ENCODE results near the gene PREB. TPM values are rescaled to one million over a fixed set of nuclear protein-coding genes. Genes with fewer than 3 reads are reported as not detected.

Gene PREB
- total and polyA plus RNA-seq, 4 donors: 24.9 to 48.1 (median 44.2) TPM

DNA sequence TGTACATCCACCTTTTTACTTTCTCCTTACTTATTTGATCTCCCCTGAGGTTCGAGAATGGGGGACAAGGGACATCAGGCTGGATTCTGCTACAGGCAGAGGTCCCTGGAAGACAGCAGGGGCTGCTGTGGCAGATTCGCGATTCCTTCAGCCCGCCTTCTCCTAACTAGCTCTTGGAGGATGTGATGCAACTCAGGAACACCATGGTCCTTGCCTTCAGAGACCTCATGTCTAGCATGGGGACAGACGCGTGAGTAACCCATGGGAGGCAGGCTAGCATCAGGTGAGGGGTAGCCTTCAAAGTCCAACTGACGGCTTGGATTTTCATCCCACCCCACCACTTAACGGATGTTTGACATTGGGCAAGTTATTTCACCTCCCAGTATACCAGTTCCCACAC, 13.5 kb upstream of the PREB start:
- H3K4me1 ChIP-seq (ENCODE audit: control insufficient read depth in 1 of 2, insufficient read depth in 2 of 2, low read length in 2 of 2): no peaks in the 10 kb centered on the region
- intact Hi-C loops (cut with DNase I): no loop called here
- ATAC-seq (ENCODE audit: low FRiP score): no peak
- peak in 1 of 2 donors; percentile 23 for DNase-seq
- H3K27ac ChIP-seq (ENCODE audit: low read depth in 1 of 2, low read length in 2 of 2): no peak overlapping the region
- no peaks in the 10 kb centered on the region for H3K9me3 ChIP-seq (ENCODE audit: control insufficient read depth, low read length)
- H3K36me3 ChIP-seq (ENCODE audit: control insufficient read depth in 1 of 2, insufficient read depth in 2 of 2, low read length in 1 of 2): no peaks in the 10 kb centered on the region
- no peak overlapping the region for H3K4me3 ChIP-seq (ENCODE audit: low read length in 2 of 2)
- no peaks in the 10 kb centered on the region for H3K27me3 ChIP-seq (ENCODE audit: control insufficient read depth in 1 of 2, insufficient read depth in 2 of 2, low read length in 1 of 2)
- WGBS, 2 donors: 91 to 92% methylated on average over 8 of the region's 8 CpGs

DNA sequence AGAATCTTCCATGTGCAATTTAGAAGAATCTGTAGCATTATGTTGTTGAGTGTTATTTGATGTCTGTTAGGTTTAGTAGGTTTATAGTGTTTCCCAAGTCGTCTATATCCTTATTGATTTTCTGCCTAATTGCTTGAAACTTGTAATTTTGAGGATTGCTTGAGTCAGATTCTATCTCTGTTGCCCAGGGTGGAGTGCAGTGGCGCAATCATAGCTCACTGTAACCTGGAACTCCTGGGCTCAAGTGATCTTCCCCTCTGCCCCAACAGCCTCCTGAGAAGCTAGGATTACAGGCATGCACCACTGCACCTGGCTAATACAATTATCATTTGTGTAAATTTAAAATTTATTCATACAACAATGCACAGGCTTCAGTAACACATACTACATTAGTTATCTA, 11.2 kb upstream of the PREB start:
- ATAC-seq (ENCODE audit: low FRiP score) (no peak), DNase-seq (no peak)
- Histone ChIP-seq H3K4me3 (ENCODE audit: low read length in 2 of 2) (no peak overlapping the region), H3K4me1 (ENCODE audit: control insufficient read depth in 1 of 2, insufficient read depth in 2 of 2, low read length in 2 of 2) (no peaks in the 10 kb centered on the region), H3K9me3 (ENCODE audit: control insufficient read depth, low read length) (no peaks in the 10 kb centered on the region), H3K36me3 (ENCODE audit: control insufficient read depth in 1 of 2, insufficient read depth in 2 of 2, low read length in 1 of 2) (no peaks in the 10 kb centered on the region), H3K27me3 (ENCODE audit: control insufficient read depth in 1 of 2, insufficient read depth in 2 of 2, low read length in 1 of 2) (no peaks in the 10 kb centered on the region), H3K27ac (ENCODE audit: low read depth in 1 of 2, low read length in 2 of 2) (no peak overlapping the region)
- WGBS, 2 donors: 80 to 84% methylated on average over 2 of the region's 2 CpGs
- intact Hi-C loops (cut with DNase I): no loop called here

DNA sequence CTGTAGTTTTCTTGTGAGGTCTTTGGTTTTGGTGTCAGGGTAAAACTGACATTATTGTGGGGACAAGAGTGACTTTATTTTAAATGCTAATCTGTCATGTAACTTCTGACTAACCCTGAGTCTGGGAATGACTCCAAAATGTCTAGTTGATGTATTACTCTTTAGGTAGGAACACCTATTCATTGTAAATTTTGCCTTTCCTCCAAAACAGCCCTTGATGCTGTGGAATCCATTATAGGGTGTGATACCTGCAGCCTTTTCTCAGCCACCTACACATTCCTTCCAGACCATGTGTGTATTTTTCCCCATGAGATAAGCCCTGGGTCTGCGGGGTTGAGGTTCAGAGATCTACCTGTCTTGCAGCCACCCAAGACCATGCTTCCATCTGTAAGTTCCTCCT, 8.8 kb upstream of the PREB start:
- Histone ChIP-seq H3K36me3 (ENCODE audit: control insufficient read depth in 1 of 2, insufficient read depth in 2 of 2, low read length in 1 of 2) (no peaks in the 10 kb centered on the region), H3K27ac (ENCODE audit: low read depth in 1 of 2, low read length in 2 of 2) (no peak overlapping the region), H3K4me1 (ENCODE audit: control insufficient read depth in 1 of 2, insufficient read depth in 2 of 2, low read length in 2 of 2) (no peaks in the 10 kb centered on the region), H3K9me3 (ENCODE audit: control insufficient read depth, low read length) (no peaks in the 10 kb centered on the region), H3K27me3 (ENCODE audit: control insufficient read depth in 1 of 2, insufficient read depth in 2 of 2, low read length in 1 of 2) (no peaks in the 10 kb centered on the region), H3K4me3 (ENCODE audit: low read length in 2 of 2) (no peak overlapping the region)
- ATAC-seq (ENCODE audit: low FRiP score) (no peak), DNase-seq (no peak)
- 80 to 89% methylated on average over 1 of the region's 1 CpG for WGBS, 2 donors
- intact Hi-C loops (cut with DNase I): no loop called here

DNA sequence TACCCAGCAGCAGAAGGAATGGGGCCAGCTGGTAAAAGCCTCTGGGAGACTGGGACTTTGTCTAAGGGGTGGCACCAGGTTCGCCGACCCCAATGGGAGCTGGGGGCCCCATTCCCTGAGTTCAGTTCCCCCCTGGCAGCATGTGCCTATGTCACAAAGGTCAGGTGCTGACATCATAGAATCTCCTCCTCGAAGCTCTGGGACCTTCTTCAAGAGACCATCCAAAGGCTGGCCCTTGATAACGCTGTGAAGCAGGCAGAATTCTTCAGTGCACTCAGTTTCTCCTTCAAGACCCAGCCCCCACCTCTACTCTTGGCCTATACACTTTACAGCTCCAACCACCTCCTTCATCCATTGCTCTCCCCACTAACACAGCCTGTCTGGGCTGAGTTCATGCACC, 4.9 kb upstream of the PREB start, which contains the start of gene PRR30:
Gene PRR30, minus strand, starts transcription at position 101 of the 400 bp plus-strand sequence. CDS start 1,081 bp downstream, outside the sequence.
- Histone ChIP-seq H3K4me1 (ENCODE audit: control insufficient read depth in 1 of 2, insufficient read depth in 2 of 2, low read length in 2 of 2) (no peaks in the 10 kb centered on the region), H3K27ac (ENCODE audit: low read depth in 1 of 2, low read length in 2 of 2) (no peak within 1 kb of the TSS), H3K9me3 (ENCODE audit: control insufficient read depth, low read length) (no peaks in the 10 kb centered on the region), H3K4me3 (ENCODE audit: low read length in 2 of 2) (no peak within 1 kb of the TSS), H3K36me3 (ENCODE audit: control insufficient read depth in 1 of 2, insufficient read depth in 2 of 2, low read length in 1 of 2) (no peaks in the 10 kb centered on the region), H3K27me3 (ENCODE audit: control insufficient read depth in 1 of 2, insufficient read depth in 2 of 2, low read length in 1 of 2) (no peaks in the 10 kb centered on the region)
- intact Hi-C loops (cut with DNase I): no loop called here
- ATAC-seq (ENCODE audit: low FRiP score): no peak
- DNase-seq: no peak
- WGBS, 2 donors: 81 to 84% methylated on average over 4 of the region's 4 CpGs

GRCh38 chr2:27138111-27138510, 3.7 kb upstream of the PREB start:
- ATAC-seq (ENCODE audit: low FRiP score): no peak
- Histone ChIP-seq H3K27me3 (ENCODE audit: control insufficient read depth in 1 of 2, insufficient read depth in 2 of 2, low read length in 1 of 2) (no peaks in the 10 kb centered on the region), H3K4me1 (ENCODE audit: control insufficient read depth in 1 of 2, insufficient read depth in 2 of 2, low read length in 2 of 2) (no peaks in the 10 kb centered on the region), H3K27ac (ENCODE audit: low read depth in 1 of 2, low read length in 2 of 2) (no peak overlapping the region), H3K4me3 (ENCODE audit: low read length in 2 of 2) (no peak overlapping the region), H3K9me3 (ENCODE audit: control insufficient read depth, low read length) (no peaks in the 10 kb centered on the region), H3K36me3 (ENCODE audit: control insufficient read depth in 1 of 2, insufficient read depth in 2 of 2, low read length in 1 of 2) (no peaks in the 10 kb centered on the region)
- intact Hi-C loops (cut with DNase I): no loop called here
- WGBS, 2 donors: 81 to 82% methylated on average over 7 of the region's 7 CpGs
- DNase-seq: no peak

- Histone ChIP-seq H3K4me1 (ENCODE audit: control insufficient read depth in 1 of 2, insufficient read depth in 2 of 2, low read length in 2 of 2) (no peaks in the 10 kb centered on the region), H3K27ac (ENCODE audit: low read depth in 1 of 2, low read length in 2 of 2) (no peak overlapping the region), H3K9me3 (ENCODE audit: control insufficient read depth, low read length) (no peaks in the 10 kb centered on the region), H3K4me3 (ENCODE audit: low read length in 2 of 2) (no peak overlapping the region), H3K27me3 (ENCODE audit: control insufficient read depth in 1 of 2, insufficient read depth in 2 of 2, low read length in 1 of 2) (no peaks in the 10 kb centered on the region), H3K36me3 (ENCODE audit: control insufficient read depth in 1 of 2, insufficient read depth in 2 of 2, low read length in 1 of 2) (no peaks in the 10 kb centered on the region)
- 91 to 95% methylated on average over 21 of the region's 21 CpGs for WGBS, 2 donors
- no peak for ATAC-seq (ENCODE audit: low FRiP score)
- DNase-seq: no peak
- intact Hi-C loops (cut with DNase I): no loop called here
These were observed 3.0 kb upstream of the PREB start for GRCh38 chr2:27137322-27137935.

- WGBS, 2 donors: 95 to 96% methylated on average over 7 of the region's 7 CpGs
- no peak for ATAC-seq (ENCODE audit: low FRiP score)
- intact Hi-C loops (cut with DNase I): no loop called here
- H3K27ac ChIP-seq (ENCODE audit: low read depth in 1 of 2, low read length in 2 of 2): no peak overlapping the region
- no peaks in the 10 kb centered on the region for H3K9me3 ChIP-seq (ENCODE audit: control insufficient read depth, low read length)
- no peak for DNase-seq
- H3K36me3 ChIP-seq (ENCODE audit: control insufficient read depth in 1 of 2, insufficient read depth in 2 of 2, low read length in 1 of 2): no peaks in the 10 kb centered on the region
- H3K4me1 ChIP-seq (ENCODE audit: control insufficient read depth in 1 of 2, insufficient read depth in 2 of 2, low read length in 2 of 2): no peaks in the 10 kb centered on the region
- H3K4me3 ChIP-seq (ENCODE audit: low read length in 2 of 2): no peak overlapping the region
- no peaks in the 10 kb centered on the region for H3K27me3 ChIP-seq (ENCODE audit: control insufficient read depth in 1 of 2, insufficient read depth in 2 of 2, low read length in 1 of 2)
These were observed 2.3 kb upstream of the PREB start for GRCh38 chr2:27136751-27137150.

GRCh38 chr2:27135478-27135955, 1.1 kb upstream of the PREB start:
- H3K27ac ChIP-seq (ENCODE audit: low read depth in 1 of 2, low read length in 2 of 2): no peak overlapping the region
- no peaks in the 10 kb centered on the region for H3K9me3 ChIP-seq (ENCODE audit: control insufficient read depth, low read length)
- WGBS, 2 donors: 86% methylated on average over 12 of the region's 12 CpGs
- H3K27me3 ChIP-seq (ENCODE audit: control insufficient read depth in 1 of 2, insufficient read depth in 2 of 2, low read length in 1 of 2): no peaks in the 10 kb centered on the region
- H3K4me3 ChIP-seq (ENCODE audit: low read length in 2 of 2): no peak overlapping the region
- H3K36me3 ChIP-seq (ENCODE audit: control insufficient read depth in 1 of 2, insufficient read depth in 2 of 2, low read length in 1 of 2): peaks cover 0 to 6% of the 10 kb centered on the region in 2 donors
- intact Hi-C loops (cut with DNase I): no loop called here
- DNase-seq (no peak), ATAC-seq (ENCODE audit: low FRiP score) (no peak)
- H3K4me1 ChIP-seq (ENCODE audit: control insufficient read depth in 1 of 2, insufficient read depth in 2 of 2, low read length in 2 of 2): no peaks in the 10 kb centered on the region

GRCh38 chr2:27134781-27135477, 493 bp upstream of the PREB start:
- Histone ChIP-seq H3K4me3 (ENCODE audit: low read length in 2 of 2) (no peak overlapping the region), H3K9me3 (ENCODE audit: control insufficient read depth, low read length) (no peaks in the 10 kb centered on the region), H3K27me3 (ENCODE audit: control insufficient read depth in 1 of 2, insufficient read depth in 2 of 2, low read length in 1 of 2) (no peaks in the 10 kb centered on the region), H3K4me1 (ENCODE audit: control insufficient read depth in 1 of 2, insufficient read depth in 2 of 2, low read length in 2 of 2) (no peaks in the 10 kb centered on the region), H3K27ac (ENCODE audit: low read depth in 1 of 2, low read length in 2 of 2) (no peak overlapping the region), H3K36me3 (ENCODE audit: control insufficient read depth in 1 of 2, insufficient read depth in 2 of 2, low read length in 1 of 2) (peaks cover 0 to 6% of the 10 kb centered on the region in 2 donors)
- WGBS, 2 donors: 54% methylated on average over 33 of the region's 33 CpGs
- DNase-seq: peak in 1 of 2 donors; percentile 35
- no peak for ATAC-seq (ENCODE audit: low FRiP score)
- intact Hi-C loops (cut with DNase I): loop anchor here in 1 of 2 donors (5.0 kb wide), 2 partner anchors 48 to 77 kb away; partner anchors contain the start of genes ATRAID, KHK and SLC5A6
